Calu3 (cell line): ENCODE measurements around the gene DNA2. TPM values are rescaled to one million over a fixed set of nuclear protein-coding genes. Genes with fewer than 3 reads are reported as not detected.

Experiments used
- BruUV-seq: library from RNA; stranded (reverse); fragments of 400-500 nt; replicated peaks from 2 replicates; lab custom pipeline; 2021; lab: Mats Ljungman, UMichigan
- CTCF ChIA-PET: fragments of 300-600 bp; sonication (Branson Sonifier 250); formaldehyde crosslinking; loops from one replicate; lab custom pipeline; 2022; ENCODE audit warnings: antibody characterized with exemption; lab: Charles Lee
- DNase-seq: peaks from one replicate; pipeline ENCODE4 v3.0.0; 2022
- H3K27ac Mint-ChIP-seq: one replicate; pipeline ENCODE4 v1.8.0; 2022; ENCODE audit warnings: mixed read lengths; ENCODE audit not compliant: unreplicated experiment
- H3K27me3 Mint-ChIP-seq: one replicate; pipeline ENCODE4 v1.8.0; 2022; ENCODE audit warnings: mixed read lengths; ENCODE audit not compliant: unreplicated experiment
- H3K36me3 Mint-ChIP-seq: one replicate; pipeline ENCODE4 v1.8.0; 2022; ENCODE audit warnings: mild to moderate bottlenecking, moderate library complexity, mixed read lengths; ENCODE audit not compliant: insufficient read depth, unreplicated experiment
- H3K4me1 Mint-ChIP-seq: one replicate; pipeline ENCODE4 v1.8.0; 2022; ENCODE audit warnings: mild to moderate bottlenecking, low read depth, mixed read lengths; ENCODE audit not compliant: unreplicated experiment
- H3K4me3 Mint-ChIP-seq: one replicate; pipeline ENCODE4 v1.8.0; 2022; ENCODE audit warnings: mild to moderate bottlenecking, low read depth, moderate library complexity, mixed read lengths; ENCODE audit not compliant: unreplicated experiment
- H3K9me3 Mint-ChIP-seq: one replicate; pipeline ENCODE4 v1.8.0; 2022; ENCODE audit warnings: low read depth, mixed read lengths; ENCODE audit not compliant: unreplicated experiment
- CTCF ChIP-seq: fragments of 200-600 bp; IDR thresholded peaks from one replicate; pipeline ENCODE4 v1.8.0; 2022; ENCODE audit warnings: antibody characterized with exemption; ENCODE audit not compliant: unreplicated experiment
- intact Hi-C: fragments of 100-400 bp; cut with micrococcal nuclease; formaldehyde crosslinking; loops from one replicate; pipeline ENCODE4 v1.10.0; 2022; ENCODE audit not compliant: unreplicated experiment
- total RNA-seq: library from RNA; stranded (reverse); gene quantifications from 2 replicates; pipeline ENCODE4 v1.2.3, GENCODE V29; 2022

DNA2 gene
- total RNA-seq, 1 experiment from 2014 or later = 37.7 TPM

- no peaks in the 10 kb centered on the region for H3K4me1 Mint-ChIP-seq
- H3K27ac Mint-ChIP-seq = no peak overlapping the region
- CTCF ChIA-PET = interaction anchor here (0.6 kb wide), 1 partner anchor 199 kb away, joined by 3 read pairs; no protein-coding TSS in a partner anchor
- BruUV-seq = no TSS peak
- H3K27me3 Mint-ChIP-seq = no peaks in the 10 kb centered on the region
- no peaks in the 10 kb centered on the region for H3K9me3 Mint-ChIP-seq
- no peak overlapping the region for H3K4me3 Mint-ChIP-seq
- H3K36me3 Mint-ChIP-seq = peaks cover 24% of the 10 kb centered on the region
- DNase-seq = no peak
- TF ChIP-seq CTCF = no peak
- intact Hi-C loops = no loop called here
Observed at GRCh38 chr10:68428396-68429104, 43.2 kb downstream of the DNA2 start.

- no peak for DNase-seq
- BruUV-seq = no TSS peak
- H3K36me3 Mint-ChIP-seq = peaks cover 45% of the 10 kb centered on the region
- H3K27me3 Mint-ChIP-seq = no peaks in the 10 kb centered on the region
- H3K4me3 Mint-ChIP-seq = no peak overlapping the region
- no peak for TF ChIP-seq CTCF
- H3K27ac Mint-ChIP-seq = no peak overlapping the region
- intact Hi-C loops = no loop called here
- no peaks in the 10 kb centered on the region for H3K9me3 Mint-ChIP-seq
- no peaks in the 10 kb centered on the region for H3K4me1 Mint-ChIP-seq
- CTCF ChIA-PET = no interaction called here
Observed at GRCh38 chr10:68424454-68425014, 47.2 kb downstream of the DNA2 start.

- CTCF ChIA-PET = no interaction called here
- Mint-ChIP-seq H3K4me3 (no peak overlapping the region), H3K4me1 (no peaks in the 10 kb centered on the region), H3K36me3 (peaks cover 42% of the 10 kb centered on the region), H3K9me3 (no peaks in the 10 kb centered on the region), H3K27me3 (no peaks in the 10 kb centered on the region), H3K27ac (no peak overlapping the region)
- no peak for TF ChIP-seq CTCF
- intact Hi-C loops = no loop called here
- BruUV-seq = no TSS peak
- DNase-seq = no peak
Observed at GRCh38 chr10:68423522-68423921, 48.3 kb downstream of the DNA2 start.

- DNase-seq = no peak
- H3K4me1 Mint-ChIP-seq = no peaks in the 10 kb centered on the region
- H3K36me3 Mint-ChIP-seq = peaks cover 35% of the 10 kb centered on the region
- no peak overlapping the region for H3K27ac Mint-ChIP-seq
- intact Hi-C loops = no loop called here
- no peak for TF ChIP-seq CTCF
- BruUV-seq = no TSS peak
- no peaks in the 10 kb centered on the region for H3K27me3 Mint-ChIP-seq
- CTCF ChIA-PET = no interaction called here
- H3K4me3 Mint-ChIP-seq = no peak overlapping the region
- H3K9me3 Mint-ChIP-seq = no peaks in the 10 kb centered on the region
Observed at GRCh38 chr10:68419376-68419775, 52.4 kb downstream of the DNA2 start.
